Activated CD8-positive, alpha-beta memory T cell treated with anti-CD3 and anti-CD28 coated beads, Interleukin-2, amount 50 U/mL, for 48 hours (primary cell): ENCODE data around the gene SELENOI.

ENCODE experiments used
- DNase-seq: peaks from one replicate; pipeline ENCODE4 v3.0.0-alpha.2; 2020

SELENOI gene

GRCh38 chr2:26412091-26412673, 66.2 kb downstream of the SELENOI start:
- no peak for DNase-seq

DNA sequence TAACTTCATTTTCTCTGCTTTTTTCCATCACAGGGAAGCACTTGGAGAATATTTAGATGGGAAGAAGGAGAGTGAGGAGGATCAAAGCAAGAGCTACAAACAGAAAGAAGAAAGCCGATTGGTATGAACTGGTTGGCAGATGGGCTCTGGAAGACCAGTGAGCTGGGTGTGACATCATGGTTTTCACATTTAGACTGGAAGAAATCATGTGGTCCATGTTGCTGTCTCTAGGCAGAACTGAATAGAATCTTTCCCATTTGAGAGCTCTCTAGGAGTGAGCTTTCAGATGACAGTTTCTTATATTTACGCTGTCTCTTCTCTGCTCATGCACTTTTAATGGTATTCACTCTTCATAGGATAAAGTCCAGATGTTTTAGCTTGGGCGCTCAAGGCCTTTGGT, 68.4 kb downstream of the SELENOI start:
- no peak for DNase-seq

DNA sequence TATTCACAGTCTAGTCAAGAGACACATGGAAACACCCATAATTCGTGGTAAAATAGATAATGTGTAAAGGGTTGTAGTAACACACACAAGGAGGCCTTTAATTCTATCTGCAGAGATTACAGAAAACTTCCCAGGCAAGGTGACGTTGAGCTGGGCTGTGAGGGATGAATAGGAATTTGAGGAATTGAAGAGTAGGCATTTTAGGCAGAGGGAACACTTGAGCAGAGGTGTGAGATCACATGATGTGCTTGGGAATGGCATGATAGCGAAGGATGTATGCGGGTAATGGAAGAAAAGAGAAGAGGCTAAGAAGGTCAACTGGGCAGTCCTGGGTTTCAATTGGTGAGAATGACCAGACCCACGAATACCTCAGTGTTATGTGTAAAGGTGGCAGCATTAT, 76.0 kb downstream of the SELENOI start:
- no peak for DNase-seq

GRCh38 chr2:26422947-26423629, 77.1 kb downstream of the SELENOI start:
- no peak for DNase-seq

DNA sequence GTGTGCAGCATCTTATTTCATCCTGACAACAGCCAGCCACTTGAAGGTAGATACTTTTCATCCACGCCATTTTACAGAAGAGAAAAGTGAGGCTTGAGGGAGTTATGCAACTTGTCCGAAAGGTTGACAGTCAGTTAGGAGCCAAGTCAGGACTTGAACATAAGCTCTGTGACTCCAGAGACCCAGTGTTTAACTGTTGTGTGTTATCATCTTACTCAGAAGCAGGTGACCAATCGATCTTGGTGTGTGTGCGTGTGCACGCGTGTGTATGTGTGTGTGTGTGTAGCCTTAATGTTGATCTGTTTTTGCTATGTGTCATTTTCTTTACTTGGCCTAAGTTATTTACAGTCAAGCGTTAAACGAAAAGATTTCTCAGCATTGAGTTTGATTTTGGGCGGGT, 77.8 kb downstream of the SELENOI start:
- DNase-seq, result no peak

DNA sequence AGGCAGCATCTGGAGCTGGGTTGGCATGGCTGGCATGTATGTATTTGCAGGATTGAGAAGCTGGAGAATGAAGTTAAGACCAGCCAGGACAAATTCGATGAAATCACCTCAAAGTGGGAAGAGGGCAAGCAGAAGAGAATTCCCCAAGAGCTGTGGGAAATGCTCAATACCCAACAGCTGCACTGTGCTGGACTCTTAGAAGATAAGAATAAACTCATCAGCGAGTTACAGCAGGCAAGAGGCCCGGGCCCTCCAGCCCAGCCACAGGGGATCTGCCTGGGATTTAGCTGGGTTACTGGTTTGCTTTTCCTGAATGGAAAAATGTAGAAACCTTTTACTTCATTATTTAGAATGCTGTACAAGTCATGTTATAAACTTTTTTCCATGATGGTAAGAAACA, 78.3 kb downstream of the SELENOI start:
- DNase-seq, result no peak

DNA sequence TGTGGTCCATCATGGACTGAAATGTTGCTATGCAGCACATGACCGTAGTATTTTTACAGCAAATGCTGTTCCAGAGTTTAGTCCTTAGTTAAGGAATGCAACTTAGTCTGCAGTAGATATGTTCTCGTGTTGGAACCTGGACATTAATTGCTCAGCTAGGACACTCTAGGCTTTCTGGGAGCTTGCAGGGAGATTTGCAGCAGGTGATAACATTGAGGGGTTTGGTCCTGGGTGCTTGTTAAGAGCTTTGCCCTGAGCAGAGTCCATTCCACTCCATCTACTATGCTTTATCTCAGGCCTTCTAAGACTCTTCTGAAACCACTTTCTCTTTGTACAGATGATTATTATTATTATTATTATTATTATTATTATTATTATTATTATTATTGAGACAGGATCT, 82.9 kb downstream of the SELENOI start:
- no peak for DNase-seq

DNA sequence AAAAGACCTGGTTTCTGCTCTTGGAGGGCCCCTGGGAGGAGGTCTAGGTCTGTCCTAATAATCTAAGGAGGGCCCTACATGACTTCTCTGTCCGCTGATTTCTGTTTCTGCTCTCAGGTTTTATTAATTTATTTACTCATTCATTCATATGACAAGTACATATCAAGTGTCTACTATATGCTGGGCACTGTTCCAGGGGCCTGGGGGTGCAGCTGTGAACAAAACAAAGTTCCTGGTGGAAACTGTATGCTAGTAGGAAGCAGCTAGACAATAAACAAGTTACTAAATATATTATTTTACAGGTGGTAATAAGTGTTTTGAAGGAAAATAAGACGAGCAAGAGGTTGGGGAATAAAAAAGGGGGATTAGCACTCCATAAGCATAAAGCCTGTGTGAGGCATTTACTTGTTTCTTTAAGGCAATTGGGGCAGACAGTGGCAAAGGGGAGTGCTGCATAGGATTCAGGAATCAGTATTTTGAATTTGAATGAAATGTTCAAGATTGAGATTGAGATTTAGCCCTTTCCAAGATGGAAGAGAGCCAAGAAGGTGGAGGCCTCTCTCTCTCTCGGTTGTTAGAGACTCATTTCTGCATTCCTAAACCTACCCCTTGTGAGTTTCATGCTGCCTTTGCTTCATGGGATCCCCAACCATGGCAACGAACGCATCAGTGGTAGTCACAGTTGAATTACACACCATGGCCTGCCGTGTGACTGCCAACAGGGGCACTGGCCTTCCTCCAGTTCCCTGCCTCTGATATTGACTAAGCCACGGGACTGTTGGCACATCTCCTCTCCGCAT, 84.0 kb downstream of the SELENOI start:
- no peak for DNase-seq

GRCh38 chr2:26430826-26431225, 84.9 kb downstream of the SELENOI start:
- no peak for DNase-seq

GRCh38 chr2:26432363-26432762, 86.4 kb downstream of the SELENOI start:
- no peak for DNase-seq

DNA sequence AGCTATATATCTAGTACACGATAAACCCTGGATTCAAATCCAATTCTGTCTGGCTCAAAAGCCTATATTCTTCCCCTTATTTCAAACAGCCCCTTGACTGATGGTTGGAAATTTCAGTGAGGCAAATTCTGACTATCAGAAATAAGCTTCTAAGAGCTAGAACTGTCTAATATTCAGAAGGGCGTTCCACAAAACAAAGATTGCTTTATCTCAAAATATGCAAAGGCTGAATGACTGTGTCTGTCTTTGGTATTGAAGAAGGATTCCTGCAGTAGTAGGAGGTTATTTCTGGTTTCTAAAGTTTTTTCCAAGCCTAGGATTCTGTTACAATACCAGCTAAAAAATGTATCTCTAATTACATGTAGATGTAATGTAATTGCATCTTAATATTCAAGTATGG, 86.9 kb downstream of the SELENOI start:
- DNase-seq, result no peak

DNA sequence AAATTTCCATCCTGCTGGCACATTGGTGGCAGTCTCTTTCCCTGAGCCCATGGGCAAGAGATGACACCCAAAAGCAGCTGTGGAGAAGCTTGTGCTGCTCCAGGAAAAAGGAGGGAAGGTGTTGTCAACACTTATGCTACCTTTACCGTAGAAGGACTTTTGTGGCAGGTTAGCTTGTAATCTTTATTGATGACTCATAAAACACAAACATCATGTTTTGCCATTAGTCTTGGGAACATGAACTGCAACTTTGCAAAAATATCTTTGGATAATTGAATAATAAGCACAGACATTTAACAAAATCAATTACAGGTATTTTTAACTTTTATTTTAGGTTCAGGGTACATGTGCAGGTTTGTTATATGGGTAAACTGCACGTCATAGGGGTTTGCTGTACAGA, 89.2 kb downstream of the SELENOI start:
- no peak for DNase-seq

DNA sequence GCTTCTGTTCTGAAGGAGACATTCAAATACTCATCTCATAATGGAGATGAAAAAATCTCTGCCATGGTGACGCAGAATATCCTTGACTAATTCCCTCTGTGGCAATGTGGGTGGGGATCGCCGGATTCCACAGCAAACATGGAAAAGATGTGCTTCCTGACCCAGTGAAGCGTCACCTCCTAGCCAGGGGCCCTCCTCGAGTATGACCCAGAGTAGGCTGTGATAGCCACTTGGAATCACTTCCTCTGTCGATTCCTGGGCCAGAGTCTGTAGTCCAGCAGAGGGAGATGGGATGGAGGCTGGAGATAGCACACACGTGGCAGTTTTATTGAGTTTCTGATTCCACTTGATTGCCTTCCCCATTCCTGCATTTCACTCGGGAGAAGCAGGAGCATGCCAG, 92.6 kb downstream of the SELENOI start:
- no peak for DNase-seq

GRCh38 chr2:26438926-26439325, 93.0 kb downstream of the SELENOI start:
- DNase-seq, result no peak

- no peak for DNase-seq
These were observed 96.4 kb downstream of the SELENOI start for GRCh38 chr2:26442301-26442700.

- no peak for DNase-seq
These were observed 96.8 kb downstream of the SELENOI start for GRCh38 chr2:26442707-26443106.

GRCh38 chr2:26444236-26444635, 98.3 kb downstream of the SELENOI start:
- no peak for DNase-seq
